HepG2 (cell line): ENCODE measurements around the gene SCYGR2. TPM values are rescaled to one million over a fixed set of nuclear protein-coding genes. Genes with fewer than 3 reads are reported as not detected.

Experiments
- ATAC-seq: fragments of 200-7000 bp; cut with Tn5 transposase; 3 replicates; pipeline ENCODE4 v1.9.1; 2020; ENCODE audit warnings: mild to moderate bottlenecking, moderate library complexity
- BruUV-seq: library from RNA; stranded (reverse); fragments of 400-500 nt; replicated peaks from 2 replicates; lab custom pipeline; 2021; lab: Mats Ljungman, UMichigan
- CTCF ChIA-PET: fragments of 300-600 bp; formaldehyde crosslinking; extraction: SDS; loops from one replicate; lab custom pipeline; 2021; ENCODE audit warnings: low total read pairs, inconsistent platforms, low intra/inter-chr PET ratio; lab: Yijun Ruan, JAX
- POLR2A ChIA-PET: fragments of 350-600 bp; sonication (Branson Sonifier 250); formaldehyde crosslinking; loops from one replicate; lab custom pipeline; 2020; ENCODE audit warnings: antibody characterized with exemption, inconsistent platforms; lab: Yijun Ruan, JAX
- DNase-seq: peaks from one replicate; pipeline ENCODE4 v3.0.0-alpha.2; 2015; ENCODE audit warnings: low spot score
- FAIRE-seq: peaks from 3 replicates; lab custom pipeline; 2011; peaks lifted over from hg19 to GRCh38; lab: Jason Lieb, UNC
- H2AFZ ChIP-seq: one replicate; pipeline ENCODE4 v1.6.1; 2011; ENCODE audit warnings: low read length, inconsistent platforms
- H3K27ac ChIP-seq: fragments of 300-600 bp; 3 replicates; pipeline ENCODE4 v1.8.0; 2011; ENCODE audit warnings: mixed run types, mild to moderate bottlenecking, mixed read lengths, low read length, inconsistent platforms; ENCODE audit not compliant: insufficient read depth; ENCODE audit errors: extremely low read length
- H3K27me3 ChIP-seq, 2 experiments: fragments of 200-600 bp in 1 of 2; 2 replicates in 1 of 2; 3 replicates in 1 of 2; pipeline versions ENCODE4 v1.6.0 to v1.8.0; 2011; ENCODE audit warnings: low read length in 2 of 2, mild to moderate bottlenecking in 2 of 2, moderate library complexity in 2 of 2, inconsistent platforms in 1 of 2; ENCODE audit not compliant: insufficient read depth in 2 of 2, control insufficient read depth in 1 of 2
- H3K36me3 ChIP-seq, 2 experiments: fragments of 200-600 bp in 1 of 2; replicated peaks in 1 of 2; 2 replicates in 1 of 2; 3 replicates in 1 of 2; pipeline versions ENCODE4 v1.5.1 to v1.8.0; 2011; ENCODE audit warnings: low read length in 2 of 2, inconsistent platforms in 1 of 2; ENCODE audit not compliant: insufficient read depth in 2 of 2, control insufficient read depth in 1 of 2
- H3K4me1 ChIP-seq: 2 replicates; pipeline ENCODE4 v1.5.1; 2012; ENCODE audit warnings: low read length, inconsistent platforms; ENCODE audit not compliant: insufficient read depth
- H3K4me2 ChIP-seq: 2 replicates; pipeline ENCODE4 v1.6.0; 2011; ENCODE audit warnings: low read depth, low read length, inconsistent platforms
- H3K4me3 ChIP-seq, 3 experiments: fragments of 200-600 bp in 1 of 3; sonication (generic), shearing (Covaris generic) in 1 of 3; replicated peaks in 1 of 3; 2 replicates each; pipeline ENCODE4 v1.5.1; 2011 to 2016; ENCODE audit warnings: low read length in 3 of 3, inconsistent platforms in 2 of 3, low read depth in 2 of 3, mild to moderate bottlenecking in 2 of 3, control low read depth in 1 of 3, mixed read lengths in 1 of 3; ENCODE audit not compliant: insufficient read depth in 1 of 3
- H3K79me2 ChIP-seq: one replicate; pipeline ENCODE4 v1.6.1; 2011; ENCODE audit warnings: low read length, inconsistent platforms; ENCODE audit not compliant: insufficient read depth
- H3K9ac ChIP-seq: 2 replicates; pipeline ENCODE4 v1.6.0; 2011; ENCODE audit warnings: mild to moderate bottlenecking, low read depth, low read length, inconsistent platforms; ENCODE audit not compliant: insufficient read depth
- H3K9me3 ChIP-seq: 2 replicates; pipeline ENCODE4 v1.5.1; 2012; ENCODE audit warnings: mild to moderate bottlenecking, low read length
- H4K20me1 ChIP-seq: 2 replicates; pipeline ENCODE4 v1.6.0; 2011; ENCODE audit warnings: inconsistent platforms, mild to moderate bottlenecking, low read length, moderate library complexity; ENCODE audit not compliant: insufficient read depth
- AGO2 ChIP-seq: fragments of 200-400 bp; formaldehyde crosslinking; optimal IDR thresholded peaks from 2 replicates; pipeline ENCODE3; 2017; ENCODE audit warnings: mild to moderate bottlenecking, low read depth, low read length, moderate library complexity
- BCLAF1 ChIP-seq: fragments of 450-650 bp; IDR thresholded peaks from 2 replicates; pipeline ENCODE4 v1.6.1; 2017; ENCODE audit warnings: mild to moderate bottlenecking
- CAMTA2 ChIP-seq: sonication (generic); formaldehyde crosslinking; IDR thresholded peaks from 2 replicates; pipeline ENCODE4 v1.4.0; 2020; ENCODE audit warnings: mild to moderate bottlenecking, missing genetic modification reagents, borderline replicate concordance
- HDAC6 ChIP-seq: fragments of 200-600 bp; sonication (generic); IDR thresholded peaks from 2 replicates; pipeline ENCODE4 v1.7.0; 2017; ENCODE audit warnings: mild to moderate bottlenecking, antibody characterized with exemption, low read length, low read depth
- MAX ChIP-seq: IDR thresholded peaks from 2 replicates; pipeline ENCODE4 v1.6.1; 2012; ENCODE audit warnings: inconsistent platforms
- REL ChIP-seq: sonication (generic); formaldehyde crosslinking; conservative IDR thresholded peaks from 2 replicates; pipeline ENCODE4 v1.8.0; 2022; ENCODE audit warnings: mild to moderate bottlenecking, missing genetic modification reagents, moderate library complexity
- SAP130 ChIP-seq: IDR thresholded peaks from 2 replicates; pipeline ENCODE4 v1.6.1; 2016; ENCODE audit warnings: low read depth
- ZBTB10 ChIP-seq: sonication (generic); formaldehyde crosslinking; IDR thresholded peaks from 2 replicates; pipeline ENCODE4 v1.4.0; 2020; ENCODE audit warnings: missing genetic modification reagents, borderline replicate concordance
- ZNF292 ChIP-seq: sonication (generic); formaldehyde crosslinking; IDR thresholded peaks from 2 replicates; pipeline ENCODE4 v1.8.1; 2022; ENCODE audit warnings: mild to moderate bottlenecking, low read depth, missing genetic modification reagents, borderline replicate concordance
- ZNF496 ChIP-seq: sonication (generic); formaldehyde crosslinking; IDR thresholded peaks from 2 replicates; pipeline ENCODE4 v1.8.1; 2023; ENCODE audit warnings: mild to moderate bottlenecking, moderate library complexity, missing genetic modification reagents; ENCODE audit not compliant: insufficient replicate concordance
- ZNF580 ChIP-seq: IDR thresholded peaks from 2 replicates; pipeline ENCODE4 v1.6.1; 2016; ENCODE audit warnings: low read depth, borderline replicate concordance
- WGBS: methylation state at CpG from one replicate; pipeline ENCODE4 v1.1.6; 2017; ENCODE audit warnings: low lambda C conversion rate; 5-methylcytosine and 5-hydroxymethylcytosine counted together
- in situ Hi-C: cut with HindIII; loops from 2 replicates; pipeline ENCODE4 v1.10.0; 2017; ENCODE audit warnings: low pct_unique_long_range_greater_than_20kb; ENCODE audit not compliant: extremely low pct_ligation_motif_present
- intact Hi-C: fragments of 100-400 bp; cut with micrococcal nuclease; formaldehyde crosslinking; loops from one replicate; pipeline ENCODE4 v1.10.0; 2022; ENCODE audit not compliant: unreplicated experiment
- polyA plus RNA-seq, 8 experiments: library from polyadenylated mRNA; depleted of rRNA in 3 of 8; stranded (reverse) in 7 of 8; unstranded in 1 of 8; fragments of >200 nt; fragmentation: Illumina TruSeq in 4 of 8; extraction: Trizol in 4 of 8; gene quantifications; 2 replicates each; pipeline versions ENCODE4 v1.2.1 to v1.2.3, GENCODE V29; 2011 to 2016; ENCODE audit warnings: low read depth in 4 of 8, missing spikeins in 1 of 8, mixed read lengths in 1 of 8; ENCODE audit not compliant: insufficient read depth in 1 of 8
- total RNA-seq, 5 experiments: library from RNA; depleted of rRNA; stranded (reverse); fragments of >200 nt; fragmentation: Illumina TruSeq; extraction: Trizol; gene quantifications; 2 replicates each; pipeline ENCODE4 v1.2.3, GENCODE V29; 2016; ENCODE audit warnings: low read depth in 1 of 5

The SCYGR2 gene
- total and polyA plus RNA-seq, 2 of the 13 experiments (the other 11 are each of a cell fraction or from before 2014, with no cell fraction given): not detected

GRCh38 chr2:227610123-227610522 is 11.4 kb downstream of the SCYGR2 start:
- in situ Hi-C loops (no loop called here), intact Hi-C loops (no loop called here)
- POLR2A ChIA-PET: no interaction called here
- BruUV-seq: no TSS peak
- peaks cover 4% of the 10 kb centered on the region for H3K4me1 ChIP-seq
- 54% methylated on average over 2 of the region's 2 CpGs for WGBS
- no peaks in the 10 kb centered on the region for H3K9me3 ChIP-seq
- DNase-seq: no peak
- H3K27ac ChIP-seq: no peak overlapping the region
- H2AFZ ChIP-seq: no peak overlapping the region
- H3K4me3 ChIP-seq: no peak overlapping the region
- H3K36me3 ChIP-seq: no peaks in the 10 kb centered on the region
- CTCF ChIA-PET: no interaction called here
- no peaks in the 10 kb centered on the region for H4K20me1 ChIP-seq
- peak; percentile 23 for FAIRE-seq
- TF ChIP-seq ZNF292 (CRISPR knock-in tag) (no peak), ZNF580 (CRISPR knock-in tag) (no peak), REL (CRISPR knock-in tag) (no peak), SAP130 (CRISPR knock-in tag) (no peak), CAMTA2 (no peak), AGO2 (no peak), MAX (no peak), BCLAF1 (no peak), HDAC6 (no peak), ZNF496 (CRISPR knock-in tag) (no peak), ZBTB10 (CRISPR knock-in tag) (no peak)
- ATAC-seq: no peak
- no peaks in the 10 kb centered on the region; a peak in 1 of 5 replicates for H3K27me3 ChIP-seq
- H3K9ac ChIP-seq: no peak overlapping the region
- H3K4me2 ChIP-seq: no peak overlapping the region
- H3K79me2 ChIP-seq: no peaks in the 10 kb centered on the region
